ENCODE data around the gene AMZ1.
"Not testable (repeated sequence)": the region's sequence is repeated elsewhere in the genome, so short reads cannot be mapped to it uniquely, and the experiment has no call there.

AMZ1 gene

DNA sequence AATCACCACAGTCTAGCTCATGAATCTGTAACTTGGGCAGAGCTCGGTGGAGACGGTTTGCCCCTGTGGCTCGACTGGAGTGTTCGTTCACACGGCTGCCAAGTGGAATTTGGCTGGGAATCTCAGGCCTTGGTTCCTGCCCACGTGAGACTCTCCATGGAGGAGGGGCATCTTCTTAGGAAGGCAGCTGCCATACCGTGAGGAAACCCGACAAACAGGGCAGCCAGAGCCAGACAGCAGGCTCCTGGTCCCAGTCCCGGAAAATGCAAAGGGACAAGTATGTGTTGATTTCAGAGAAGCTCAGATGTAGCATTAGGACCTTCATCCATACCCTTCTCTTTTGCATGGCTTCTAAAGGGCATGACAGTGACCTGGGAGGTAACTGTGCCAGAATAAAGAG lies 26.6 kb downstream of the AMZ1 start:
- no peak for DNase-seq

DNA sequence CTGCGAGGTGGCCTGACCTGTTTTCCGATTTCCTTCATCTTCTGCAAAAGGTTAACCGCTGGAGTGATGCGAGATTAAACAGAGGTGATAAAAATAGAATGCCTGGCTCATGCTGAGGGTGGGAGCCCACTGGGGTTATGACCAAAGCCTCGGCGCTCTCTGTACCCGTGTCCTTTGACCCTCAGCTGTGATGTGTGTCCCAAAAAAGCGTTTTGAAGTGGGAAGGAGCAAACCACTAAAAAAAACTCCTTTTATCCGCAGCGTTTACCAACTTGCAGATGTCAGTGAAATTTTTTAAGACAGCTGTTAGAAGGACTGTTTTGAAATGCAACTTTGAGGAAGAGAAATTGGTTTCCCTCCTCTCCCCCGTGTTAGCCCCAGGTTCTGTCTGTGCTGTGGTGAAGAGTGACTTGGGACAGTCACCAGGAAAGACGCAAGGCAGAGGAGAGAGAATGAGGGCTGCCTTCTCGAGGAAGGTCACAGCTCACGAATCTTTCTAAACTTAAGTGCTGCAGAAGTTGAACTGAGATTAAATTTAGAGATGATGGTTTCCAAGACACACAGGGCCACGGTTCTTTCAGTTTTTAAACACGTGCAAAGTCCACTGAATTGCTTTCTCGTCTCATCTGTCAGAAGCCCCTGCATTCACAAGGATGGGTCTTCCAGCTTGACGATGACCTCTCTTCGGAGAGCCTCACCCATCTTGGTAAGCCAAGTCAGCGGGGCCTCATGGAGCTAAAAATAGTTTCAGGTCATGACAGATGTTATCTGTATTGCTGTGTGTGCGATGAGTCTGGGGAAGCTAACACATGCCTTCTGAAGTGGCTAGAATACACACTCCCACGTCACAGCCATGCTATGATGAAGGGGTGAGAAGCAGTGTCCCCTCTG lies 27.6 kb downstream of the AMZ1 start:
- no peak for DNase-seq

DNA sequence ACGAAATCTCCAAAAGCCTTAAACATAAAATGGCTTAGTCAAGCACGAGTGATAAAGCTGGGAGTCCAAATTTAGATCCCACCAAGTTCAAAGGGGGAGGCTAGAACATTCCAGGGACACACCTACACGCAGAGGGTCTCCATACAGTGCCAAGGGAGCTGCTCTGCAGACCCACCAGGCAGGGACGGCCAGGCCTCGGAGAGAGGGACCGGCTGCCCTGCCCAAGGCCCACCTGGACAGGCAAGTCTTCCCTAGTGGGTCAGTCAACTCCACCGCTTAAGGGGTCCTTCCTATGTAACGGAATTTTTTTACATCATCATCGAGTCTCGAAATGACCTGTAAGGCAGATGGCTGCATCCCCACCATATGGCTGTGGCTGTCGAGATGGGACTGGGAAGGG lies 28.5 kb downstream of the AMZ1 start:
- no peak for DNase-seq

DNA sequence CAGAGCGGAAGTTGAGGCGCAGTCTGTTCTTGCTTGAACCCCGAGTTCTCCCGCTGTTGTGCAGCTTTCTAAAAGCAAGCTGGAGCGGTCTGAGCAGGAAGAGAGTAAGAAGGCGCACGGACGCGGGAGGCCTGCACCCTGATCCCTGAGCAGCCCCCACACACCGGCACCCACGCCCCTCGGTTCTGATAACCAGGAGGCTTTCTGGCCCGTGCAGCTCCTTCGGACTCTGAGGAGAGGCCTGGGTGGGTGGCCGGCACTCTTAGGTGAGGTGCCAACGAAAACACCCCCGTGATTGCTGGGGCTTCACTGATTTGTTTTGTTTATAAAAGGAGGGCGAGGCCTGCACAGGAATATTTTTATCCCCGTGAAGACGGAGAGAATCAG lies 28.9 kb downstream of the AMZ1 start:
- no peak for DNase-seq

DNA sequence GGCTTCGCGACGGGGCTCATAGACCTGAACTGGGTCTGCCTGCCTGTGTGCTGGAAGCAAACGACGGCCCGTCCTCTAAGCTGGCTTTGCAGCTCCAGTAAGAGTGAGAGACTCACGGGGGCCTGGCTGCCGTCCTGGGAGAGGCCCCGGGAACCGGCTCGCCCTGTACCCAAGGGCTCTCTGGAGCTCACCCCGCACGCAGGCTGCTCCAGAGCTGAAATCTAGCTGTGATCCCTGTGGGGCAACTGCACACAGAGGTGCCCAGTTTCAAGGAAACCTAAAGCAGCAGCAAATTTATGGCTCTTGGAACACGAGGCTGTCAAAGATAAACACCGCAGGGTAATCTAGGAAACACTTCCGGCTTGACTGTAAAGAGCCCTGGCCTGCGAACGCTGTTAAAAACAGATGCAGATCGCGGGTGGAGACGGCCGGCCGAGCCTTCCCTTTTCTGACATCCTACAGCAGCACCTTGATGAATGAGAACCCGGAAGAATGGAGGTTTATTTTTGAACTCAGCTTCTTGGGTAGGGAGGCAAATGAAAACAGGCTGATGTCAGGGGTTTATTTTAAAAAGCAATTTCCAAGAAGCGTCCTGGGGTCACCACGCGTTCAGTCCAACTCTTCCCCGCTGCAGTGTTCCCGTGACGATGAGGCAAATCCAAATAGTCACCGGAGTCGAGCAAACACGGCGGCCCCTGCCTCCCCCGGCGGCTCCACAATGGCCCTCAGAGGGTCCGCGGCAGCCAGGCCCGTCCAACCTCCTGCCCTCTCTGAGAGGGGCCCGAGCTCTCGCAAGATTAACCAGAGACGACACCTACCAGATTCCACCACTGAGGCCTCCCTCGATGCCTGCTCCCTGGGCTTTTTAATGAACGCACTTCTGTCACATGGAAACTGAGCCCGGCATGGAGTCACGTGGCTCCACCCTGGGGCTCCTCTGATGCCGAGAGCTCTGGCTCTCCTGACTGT lies 29.6 kb downstream of the AMZ1 start:
- DNase-seq, result no peak

DNA sequence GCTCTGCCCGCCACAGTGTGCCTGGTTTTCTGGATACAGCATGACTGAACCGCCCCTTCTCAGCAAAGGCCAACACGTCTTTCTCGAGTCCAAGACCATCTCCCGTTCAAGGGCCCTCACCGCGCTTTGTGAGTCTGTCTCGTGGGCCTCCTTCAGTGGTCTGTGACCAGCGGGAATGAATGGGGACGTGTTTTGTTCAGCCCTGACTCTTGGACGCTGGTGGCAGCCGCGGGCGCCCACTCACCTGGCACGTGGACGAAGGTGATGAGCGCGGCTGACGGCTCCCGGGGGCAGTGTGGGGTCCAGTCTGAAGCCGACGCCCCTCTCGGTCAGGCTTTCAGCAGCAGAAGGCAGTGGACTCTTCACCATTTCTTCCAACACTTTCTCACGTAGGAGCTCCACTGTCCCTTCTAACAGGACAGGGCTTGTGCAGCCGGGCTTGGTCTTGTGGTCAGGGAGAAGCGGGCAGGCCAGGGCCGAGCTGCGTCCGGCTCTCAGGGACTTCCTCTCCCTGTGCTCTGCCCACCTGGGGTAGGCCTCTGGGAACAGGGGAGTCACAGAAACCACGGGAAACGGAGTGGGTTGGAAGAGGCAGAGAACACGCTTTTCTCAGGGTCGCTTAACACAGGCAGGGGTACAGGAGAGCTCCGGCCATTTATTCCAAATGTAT lies 30.4 kb downstream of the AMZ1 start:
- no peak for DNase-seq

DNA sequence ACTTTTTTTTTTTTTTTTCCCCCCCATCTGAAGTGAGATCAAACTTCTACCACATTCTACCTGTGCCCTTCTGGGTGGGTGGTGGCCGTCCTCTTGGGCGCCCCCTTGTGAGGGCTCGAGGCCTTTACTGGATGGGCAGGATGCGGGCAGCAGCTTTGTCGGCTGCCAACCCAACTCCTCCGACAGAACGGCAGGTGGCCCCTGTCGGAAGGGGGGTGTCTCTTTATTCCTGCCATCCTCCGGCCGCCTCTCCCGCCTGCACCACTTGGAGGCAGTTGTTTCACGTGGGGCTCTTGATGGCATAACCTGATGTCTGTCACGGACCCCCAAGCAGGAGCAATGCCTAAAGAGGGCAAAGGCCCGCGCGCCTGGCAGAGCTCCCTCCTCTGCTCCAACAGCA lies 31.0 kb downstream of the AMZ1 start:
- DNase-seq, result no peak

DNA sequence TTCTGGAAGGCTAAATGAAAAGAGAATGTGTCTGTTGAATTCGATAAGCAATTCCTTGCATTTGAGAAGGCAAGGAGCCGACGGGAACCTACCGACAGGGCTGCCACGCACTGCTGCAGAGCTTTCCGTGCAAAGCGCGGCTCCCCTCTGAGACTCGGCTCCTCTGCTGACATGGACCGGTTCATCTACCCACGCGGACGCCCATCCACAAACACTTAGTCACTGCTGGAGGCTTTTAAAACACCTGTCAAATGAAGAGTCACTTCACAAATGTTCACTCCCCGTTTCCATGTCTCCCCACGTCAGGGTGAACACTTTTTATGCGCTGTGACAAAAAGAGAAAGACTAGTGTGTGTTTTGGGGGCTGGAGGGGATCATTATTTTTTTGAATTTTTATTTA lies 32.0 kb downstream of the AMZ1 start:
- DNase-seq, result no peak

DNA sequence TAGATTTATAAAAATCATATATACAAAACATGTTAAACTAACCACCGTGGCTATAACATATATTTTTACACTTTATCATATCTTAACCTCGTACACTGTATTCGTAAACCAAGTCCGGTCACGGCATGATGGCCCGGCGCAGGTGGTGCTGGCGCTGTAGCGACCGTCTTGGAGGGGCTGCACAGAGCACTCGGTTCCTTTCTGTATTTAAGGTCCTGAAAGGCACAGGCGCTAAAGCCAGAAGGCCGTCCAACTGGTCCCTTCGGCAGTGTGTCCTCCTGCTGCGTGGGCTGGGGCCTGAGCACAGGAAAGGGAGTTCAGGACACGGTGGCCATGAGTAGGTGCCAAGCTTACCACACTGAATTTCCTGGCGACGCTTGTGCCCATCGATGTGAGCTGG lies 33.8 kb downstream of the AMZ1 start:
- no peak for DNase-seq

DNA sequence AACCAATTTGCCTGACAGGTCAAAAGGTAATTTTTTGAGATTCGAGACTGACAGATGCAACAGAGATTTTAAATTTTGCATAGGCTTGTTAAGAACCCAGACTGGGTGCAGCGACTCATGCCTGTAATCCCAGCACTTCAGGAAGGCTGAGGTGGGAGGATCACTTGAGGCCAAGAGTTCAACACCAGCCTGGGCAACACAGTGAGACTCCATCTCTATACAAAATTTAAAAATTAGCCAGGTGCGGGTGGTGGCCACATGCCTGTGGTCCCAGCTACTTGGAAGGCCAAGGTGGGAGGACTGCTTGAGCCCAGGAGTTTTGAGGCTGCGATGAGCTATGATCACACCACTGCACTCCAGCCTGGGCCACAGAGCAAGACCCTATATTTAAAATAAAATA lies 34.6 kb downstream of the AMZ1 start:
- no peak for DNase-seq

DNA sequence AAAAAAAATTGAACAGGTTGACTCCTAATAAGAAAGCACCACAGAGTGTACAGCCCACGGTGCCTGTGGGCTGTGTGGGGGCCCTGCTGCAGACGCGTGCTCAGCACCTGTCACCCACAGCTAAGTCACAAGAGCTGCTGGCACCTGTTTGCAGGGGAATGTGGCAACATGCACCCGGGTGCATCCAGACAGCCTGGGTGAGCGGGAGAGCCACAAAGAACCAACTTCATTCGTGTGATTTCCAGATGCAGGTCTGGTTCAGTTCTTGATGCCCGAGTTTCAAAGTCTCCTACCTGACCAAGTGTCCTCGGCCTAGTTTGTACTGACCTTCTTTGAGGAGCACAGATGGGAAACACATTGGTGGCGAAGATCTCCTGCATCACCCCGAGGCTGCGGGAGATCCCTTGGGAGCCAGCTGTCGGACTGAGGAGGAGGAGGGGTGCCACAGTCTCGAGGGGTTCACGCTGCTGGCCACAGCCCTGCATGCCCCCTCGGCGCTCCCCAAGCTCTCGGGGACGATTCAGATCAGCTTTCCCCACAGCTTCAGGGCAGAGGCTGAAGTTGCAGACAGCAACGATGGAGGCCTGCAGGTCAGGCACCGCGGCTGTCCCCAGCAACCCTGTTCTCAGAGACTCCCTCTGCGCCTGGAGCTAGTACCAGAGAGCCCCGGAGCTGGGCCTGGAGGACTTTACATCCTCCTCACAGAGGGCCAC lies 35.3 kb downstream of the AMZ1 start:
- no peak for DNase-seq

DNA sequence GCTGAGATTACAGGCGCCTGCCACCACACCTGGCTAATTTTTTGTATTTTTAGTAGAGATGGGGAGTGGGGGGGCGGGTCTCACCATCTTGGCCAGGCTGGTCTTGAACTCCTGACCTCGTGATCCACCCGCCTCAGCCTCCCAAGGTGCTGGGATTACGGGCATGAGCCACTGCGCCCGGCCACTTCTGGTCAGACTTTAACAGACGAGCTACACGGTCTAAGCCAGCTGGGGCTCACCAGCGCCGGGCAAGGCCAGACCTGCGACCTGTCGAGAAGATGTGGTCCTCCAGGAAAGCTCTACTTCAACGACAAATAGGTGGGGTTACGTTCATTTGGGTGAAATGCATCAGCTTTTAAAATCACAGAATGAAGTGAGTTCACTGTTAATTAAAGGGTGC lies 36.0 kb downstream of the AMZ1 start:
- DNase-seq, result not testable (repeated sequence)

DNA sequence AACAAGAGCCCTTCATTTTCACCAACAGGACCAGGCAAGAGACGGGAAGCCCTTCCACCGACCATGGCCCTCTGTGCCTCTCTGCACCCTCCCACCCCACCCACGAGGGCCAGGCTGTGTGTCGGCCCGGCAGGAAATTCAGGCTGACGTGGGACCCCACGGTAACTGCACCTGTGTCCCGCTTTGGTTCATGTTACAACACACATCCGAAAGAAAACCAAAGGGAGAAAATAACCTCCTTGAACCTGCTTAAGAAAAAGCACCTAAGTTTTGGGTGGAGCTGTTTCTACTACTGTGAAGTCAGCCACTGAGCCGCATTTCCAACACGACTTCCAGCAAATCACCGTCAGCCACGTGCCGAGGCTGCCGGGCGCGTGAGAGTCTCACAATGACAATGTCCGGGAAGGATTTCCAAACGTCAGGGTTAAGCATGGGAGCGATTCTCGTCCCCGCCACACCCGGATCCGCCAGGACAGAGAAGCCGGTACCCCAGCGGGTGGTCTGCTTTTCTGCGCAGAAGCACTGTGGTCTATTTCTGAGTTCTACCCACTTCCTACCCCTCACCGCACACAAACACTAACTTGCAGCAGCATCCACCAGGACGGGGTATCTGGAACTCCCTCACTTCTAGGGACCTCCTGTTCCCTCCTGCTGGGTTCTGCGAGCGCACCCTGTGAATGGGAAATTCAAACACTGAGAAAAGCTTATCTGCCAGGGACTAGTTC lies 36.6 kb downstream of the AMZ1 start:
- no peak for DNase-seq

DNA sequence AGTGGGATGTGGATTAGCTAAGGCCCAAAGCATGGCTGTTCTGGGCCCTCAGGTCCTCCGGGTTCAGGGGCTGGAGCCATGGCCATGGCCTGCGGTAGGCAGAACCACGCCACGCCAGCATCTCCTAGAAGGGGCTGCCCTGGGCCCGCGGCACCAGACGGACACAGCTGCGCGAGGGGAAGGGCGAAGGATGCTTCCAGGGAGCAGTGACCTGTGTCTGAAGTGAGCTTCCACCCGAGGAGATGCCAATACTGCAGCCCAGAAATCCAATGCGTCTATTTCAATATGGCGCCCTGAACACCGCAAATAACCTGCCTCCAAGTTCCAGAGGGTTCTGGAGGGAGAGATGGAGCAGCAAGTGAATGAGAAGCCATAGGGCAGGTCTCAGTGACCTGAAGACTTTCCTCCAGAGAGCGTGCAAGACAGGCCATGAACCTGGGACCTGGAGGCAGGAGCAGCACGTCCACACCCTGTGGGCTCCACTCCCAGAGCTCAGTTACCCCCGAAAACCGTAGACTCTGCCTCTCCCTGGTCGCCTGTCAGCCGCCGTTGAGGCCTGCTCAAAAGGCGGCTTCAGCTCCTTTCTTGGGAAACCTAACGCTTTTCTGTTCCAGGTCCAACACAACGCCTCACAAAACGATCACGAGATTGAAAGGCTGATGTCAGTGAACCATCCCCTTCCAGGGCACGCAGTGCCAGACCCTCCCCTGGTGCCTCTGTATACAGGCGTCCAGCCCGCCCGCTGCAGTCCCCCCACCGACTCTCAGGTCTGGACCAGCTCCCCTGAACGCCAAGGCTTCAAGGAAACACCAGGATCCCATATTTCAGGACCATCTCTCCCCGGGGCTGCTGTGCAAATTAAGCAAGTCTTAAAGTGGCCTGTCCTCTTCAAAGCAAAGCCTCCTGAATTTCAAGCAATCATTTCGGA lies 37.4 kb downstream of the AMZ1 start:
- no peak for DNase-seq

DNA sequence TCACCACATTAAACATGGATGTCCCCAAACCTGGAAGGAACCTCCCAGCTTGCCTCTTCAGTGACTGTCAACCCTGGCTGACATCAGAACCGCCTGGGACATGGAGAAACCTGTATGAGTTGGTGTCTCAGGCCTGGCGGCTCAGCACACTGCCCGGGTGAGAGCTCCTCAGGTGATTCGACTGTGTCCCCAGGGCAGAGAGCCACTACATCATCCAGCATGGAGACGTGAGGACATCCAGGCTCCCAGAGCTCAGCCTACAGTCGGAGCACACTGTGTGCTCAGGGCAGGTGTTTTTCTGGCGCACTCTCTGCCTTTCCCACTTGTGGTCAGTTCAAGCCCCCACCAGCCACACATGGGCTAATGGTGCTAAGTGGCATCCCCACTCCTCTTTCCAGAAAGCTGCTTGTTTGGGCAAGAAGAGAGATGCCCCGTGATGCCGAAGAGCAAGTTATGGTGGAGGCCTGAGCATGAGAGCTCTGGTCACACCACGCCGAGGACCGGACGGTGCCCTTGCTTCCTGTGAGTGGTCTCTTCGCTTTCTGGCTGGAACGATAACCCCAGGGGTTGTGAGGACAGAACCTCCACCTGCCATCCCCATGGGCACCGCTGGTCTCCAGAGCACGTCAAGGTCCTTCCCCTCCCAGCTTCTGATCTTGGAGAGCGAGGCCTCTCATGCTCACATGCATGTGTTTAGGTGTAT lies 38.5 kb downstream of the AMZ1 start:
- no peak for DNase-seq

DNA sequence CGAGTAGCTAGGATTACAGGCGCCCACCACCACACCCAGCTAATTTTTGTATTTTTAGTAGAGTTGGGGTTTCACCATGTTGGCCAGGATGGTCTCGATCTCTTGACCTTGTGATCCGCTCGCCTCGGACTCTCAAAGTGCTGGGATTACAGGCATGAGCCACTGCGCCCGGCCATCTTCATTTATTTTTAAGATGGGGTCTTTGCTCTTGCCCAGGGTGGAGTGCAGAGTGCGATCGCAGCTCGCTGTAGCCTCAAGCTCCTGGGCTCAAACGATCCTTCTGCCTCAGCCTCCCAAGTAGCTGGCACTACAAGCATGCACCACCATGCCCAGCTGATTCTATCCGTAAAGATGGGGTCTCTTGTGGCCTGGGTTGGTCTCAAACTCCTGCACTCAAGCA lies 39.2 kb downstream of the AMZ1 start:
- DNase-seq, result not testable (repeated sequence)

DNA sequence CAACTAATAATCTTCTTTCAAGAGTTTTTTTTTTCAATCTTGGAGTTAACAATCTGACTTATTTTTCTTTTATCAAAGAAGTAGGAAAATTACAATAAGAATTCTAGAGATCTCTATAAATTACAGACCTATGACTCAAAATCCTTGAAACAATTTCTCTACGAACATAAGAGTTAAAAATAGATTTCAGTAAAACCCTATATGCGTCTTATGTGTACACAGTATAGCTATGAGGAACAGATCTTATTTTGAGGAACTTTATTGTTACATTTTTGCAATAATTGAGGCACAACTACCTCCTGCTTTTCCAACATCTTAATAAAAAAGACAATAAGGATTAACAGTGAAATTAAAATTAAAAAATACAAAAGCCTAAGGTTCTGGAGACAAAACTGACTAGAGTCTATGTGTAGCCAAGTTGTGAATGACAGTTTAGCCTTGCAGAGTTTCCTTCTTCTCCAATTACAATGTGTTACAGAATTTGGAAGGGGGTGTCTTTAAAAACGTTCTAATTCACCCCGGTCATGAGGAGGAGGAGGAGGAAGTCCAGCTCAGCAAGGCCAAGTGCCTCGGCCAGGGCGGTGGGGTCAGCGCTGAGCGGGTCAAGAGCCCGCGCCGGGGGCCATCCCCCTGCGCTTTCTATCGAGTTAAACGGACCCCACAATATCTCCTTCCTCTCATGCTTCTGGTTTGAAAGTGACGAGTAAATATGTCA lies 40.5 kb downstream of the AMZ1 start:
- DNase-seq, result no peak

DNA sequence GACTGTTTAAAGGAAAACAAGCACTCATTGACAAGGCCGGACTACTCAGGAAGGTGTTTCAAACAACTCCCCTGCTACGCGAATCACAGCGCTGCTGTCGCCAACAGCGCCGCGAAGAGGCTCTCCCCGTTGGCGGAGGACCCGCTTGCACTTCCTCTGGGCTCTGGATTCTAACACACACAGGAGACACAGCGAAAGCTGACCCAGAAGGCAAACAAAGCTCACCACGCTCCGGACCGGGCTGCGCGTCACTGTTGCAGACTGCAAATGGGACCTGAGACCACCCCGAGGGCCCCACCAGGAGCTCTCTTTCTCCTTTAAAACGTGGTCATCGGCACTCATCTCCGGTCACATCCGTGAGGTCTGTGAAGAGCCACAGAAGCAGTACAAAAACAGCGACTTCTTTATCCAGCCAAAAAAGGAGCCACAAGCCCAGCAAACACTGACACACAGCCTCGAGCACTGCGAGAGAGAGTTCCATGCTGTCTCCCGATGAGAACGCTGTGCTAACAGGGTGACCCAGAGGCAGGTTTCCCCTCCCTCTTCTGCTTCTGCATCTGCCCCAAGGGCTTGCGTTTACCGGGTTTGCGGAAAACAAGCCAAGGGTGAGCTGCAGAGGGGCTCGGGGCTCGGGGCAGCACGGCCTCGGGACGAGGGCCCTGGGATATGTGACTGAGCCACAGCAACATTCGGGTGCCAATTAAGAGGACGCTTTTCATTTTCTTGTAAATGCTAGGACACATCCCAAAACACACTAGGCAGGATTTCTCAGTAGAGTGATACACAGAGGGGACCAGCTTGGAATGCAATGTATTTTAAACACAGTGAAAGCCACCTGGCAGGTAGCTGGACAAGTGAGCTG lies 41.3 kb downstream of the AMZ1 start:
- DNase-seq, result no peak

Data from T1000 (cell line).